ENCODE results near the gene MSL2.

DNA sequence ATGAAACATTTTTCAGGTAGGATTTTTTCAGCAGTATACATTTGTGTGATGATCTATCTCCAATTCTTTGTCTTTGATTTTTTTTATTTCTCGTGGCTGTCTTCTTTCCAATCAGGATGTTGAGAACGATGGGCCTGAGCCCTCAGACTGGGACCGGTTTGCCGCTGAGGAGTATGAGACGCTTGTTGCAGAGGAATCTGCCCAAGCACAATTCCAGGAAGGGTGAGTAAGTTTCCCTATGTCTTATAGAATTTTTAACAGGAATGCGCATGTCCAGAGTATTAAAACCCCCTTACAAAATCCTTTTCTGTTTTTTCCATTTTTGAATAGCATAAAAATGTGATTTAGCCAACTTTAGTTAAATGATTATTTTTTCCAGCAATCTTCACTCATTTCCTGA, 90.0 kb downstream of the MSL2 start:
- TF ChIP-seq, protein P1, sequence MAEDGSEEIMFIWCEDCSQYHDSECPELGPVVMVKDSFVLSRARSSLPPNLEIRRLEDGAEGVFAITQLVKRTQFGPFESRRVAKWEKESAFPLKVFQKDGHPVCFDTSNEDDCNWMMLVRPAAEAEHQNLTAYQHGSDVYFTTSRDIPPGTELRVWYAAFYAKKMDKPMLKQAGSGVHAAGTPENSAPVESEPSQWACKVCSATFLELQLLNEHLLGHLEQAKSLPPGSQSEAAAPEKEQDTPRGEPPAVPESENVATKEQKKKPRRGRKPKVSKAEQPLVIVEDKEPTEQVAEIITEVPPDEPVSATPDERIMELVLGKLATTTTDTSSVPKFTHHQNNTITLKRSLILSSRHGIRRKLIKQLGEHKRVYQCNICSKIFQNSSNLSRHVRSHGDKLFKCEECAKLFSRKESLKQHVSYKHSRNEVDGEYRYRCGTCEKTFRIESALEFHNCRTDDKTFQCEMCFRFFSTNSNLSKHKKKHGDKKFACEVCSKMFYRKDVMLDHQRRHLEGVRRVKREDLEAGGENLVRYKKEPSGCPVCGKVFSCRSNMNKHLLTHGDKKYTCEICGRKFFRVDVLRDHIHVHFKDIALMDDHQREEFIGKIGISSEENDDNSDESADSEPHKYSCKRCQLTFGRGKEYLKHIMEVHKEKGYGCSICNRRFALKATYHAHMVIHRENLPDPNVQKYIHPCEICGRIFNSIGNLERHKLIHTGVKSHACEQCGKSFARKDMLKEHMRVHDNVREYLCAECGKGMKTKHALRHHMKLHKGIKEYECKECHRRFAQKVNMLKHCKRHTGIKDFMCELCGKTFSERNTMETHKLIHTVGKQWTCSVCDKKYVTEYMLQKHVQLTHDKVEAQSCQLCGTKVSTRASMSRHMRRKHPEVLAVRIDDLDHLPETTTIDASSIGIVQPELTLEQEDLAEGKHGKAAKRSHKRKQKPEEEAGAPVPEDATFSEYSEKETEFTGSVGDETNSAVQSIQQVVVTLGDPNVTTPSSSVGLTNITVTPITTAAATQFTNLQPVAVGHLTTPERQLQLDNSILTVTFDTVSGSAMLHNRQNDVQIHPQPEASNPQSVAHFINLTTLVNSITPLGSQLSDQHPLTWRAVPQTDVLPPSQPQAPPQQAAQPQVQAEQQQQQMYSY (CRISPR knock-in tag; IDR thresholded peaks at IDR 0.05): no peak
- TF ChIP-seq, protein P2, sequence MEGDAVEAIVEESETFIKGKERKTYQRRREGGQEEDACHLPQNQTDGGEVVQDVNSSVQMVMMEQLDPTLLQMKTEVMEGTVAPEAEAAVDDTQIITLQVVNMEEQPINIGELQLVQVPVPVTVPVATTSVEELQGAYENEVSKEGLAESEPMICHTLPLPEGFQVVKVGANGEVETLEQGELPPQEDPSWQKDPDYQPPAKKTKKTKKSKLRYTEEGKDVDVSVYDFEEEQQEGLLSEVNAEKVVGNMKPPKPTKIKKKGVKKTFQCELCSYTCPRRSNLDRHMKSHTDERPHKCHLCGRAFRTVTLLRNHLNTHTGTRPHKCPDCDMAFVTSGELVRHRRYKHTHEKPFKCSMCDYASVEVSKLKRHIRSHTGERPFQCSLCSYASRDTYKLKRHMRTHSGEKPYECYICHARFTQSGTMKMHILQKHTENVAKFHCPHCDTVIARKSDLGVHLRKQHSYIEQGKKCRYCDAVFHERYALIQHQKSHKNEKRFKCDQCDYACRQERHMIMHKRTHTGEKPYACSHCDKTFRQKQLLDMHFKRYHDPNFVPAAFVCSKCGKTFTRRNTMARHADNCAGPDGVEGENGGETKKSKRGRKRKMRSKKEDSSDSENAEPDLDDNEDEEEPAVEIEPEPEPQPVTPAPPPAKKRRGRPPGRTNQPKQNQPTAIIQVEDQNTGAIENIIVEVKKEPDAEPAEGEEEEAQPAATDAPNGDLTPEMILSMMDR (IDR thresholded peaks at IDR 0.05): no peak
- TF ChIP-seq, protein P3, sequence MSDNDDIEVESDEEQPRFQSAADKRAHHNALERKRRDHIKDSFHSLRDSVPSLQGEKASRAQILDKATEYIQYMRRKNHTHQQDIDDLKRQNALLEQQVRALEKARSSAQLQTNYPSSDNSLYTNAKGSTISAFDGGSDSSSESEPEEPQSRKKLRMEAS (CRISPR knock-in tag; IDR thresholded peaks at IDR 0.05): no peak
- TF ChIP-seq TP53 (CRISPR knock-in tag; IDR thresholded peaks at IDR 0.05) (no peak), GABPB1 (CRISPR knock-in tag; IDR thresholded peaks at IDR 0.05) (no peak), NR2C2 (CRISPR knock-in tag; IDR thresholded peaks at IDR 0.05) (no peak), ETV6 (CRISPR knock-in tag; IDR thresholded peaks at IDR 0.05) (no peak), JUN (CRISPR knock-in tag; IDR thresholded peaks at IDR 0.05) (no peak), ESRRA (CRISPR knock-in tag; IDR thresholded peaks at IDR 0.05; ENCODE audit: borderline replicate concordance) (no peak), IRF2 (CRISPR knock-in tag; IDR thresholded peaks at IDR 0.05; ENCODE audit: borderline replicate concordance, low read depth) (no peak)
- TF ChIP-seq, protein P4, sequence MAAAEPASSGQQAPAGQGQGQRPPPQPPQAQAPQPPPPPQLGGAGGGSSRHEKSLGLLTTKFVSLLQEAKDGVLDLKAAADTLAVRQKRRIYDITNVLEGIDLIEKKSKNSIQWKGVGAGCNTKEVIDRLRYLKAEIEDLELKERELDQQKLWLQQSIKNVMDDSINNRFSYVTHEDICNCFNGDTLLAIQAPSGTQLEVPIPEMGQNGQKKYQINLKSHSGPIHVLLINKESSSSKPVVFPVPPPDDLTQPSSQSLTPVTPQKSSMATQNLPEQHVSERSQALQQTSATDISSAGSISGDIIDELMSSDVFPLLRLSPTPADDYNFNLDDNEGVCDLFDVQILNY (CRISPR knock-in tag; IDR thresholded peaks at IDR 0.05): no peak
- TF ChIP-seq, protein P5, sequence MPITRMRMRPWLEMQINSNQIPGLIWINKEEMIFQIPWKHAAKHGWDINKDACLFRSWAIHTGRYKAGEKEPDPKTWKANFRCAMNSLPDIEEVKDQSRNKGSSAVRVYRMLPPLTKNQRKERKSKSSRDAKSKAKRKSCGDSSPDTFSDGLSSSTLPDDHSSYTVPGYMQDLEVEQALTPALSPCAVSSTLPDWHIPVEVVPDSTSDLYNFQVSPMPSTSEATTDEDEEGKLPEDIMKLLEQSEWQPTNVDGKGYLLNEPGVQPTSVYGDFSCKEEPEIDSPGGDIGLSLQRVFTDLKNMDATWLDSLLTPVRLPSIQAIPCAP (CRISPR knock-in tag; IDR thresholded peaks at IDR 0.05): no peak

Measured in WTC11 (cell line).